ENCODE measurements around the gene CHST1.

The CHST1 gene

DNA sequence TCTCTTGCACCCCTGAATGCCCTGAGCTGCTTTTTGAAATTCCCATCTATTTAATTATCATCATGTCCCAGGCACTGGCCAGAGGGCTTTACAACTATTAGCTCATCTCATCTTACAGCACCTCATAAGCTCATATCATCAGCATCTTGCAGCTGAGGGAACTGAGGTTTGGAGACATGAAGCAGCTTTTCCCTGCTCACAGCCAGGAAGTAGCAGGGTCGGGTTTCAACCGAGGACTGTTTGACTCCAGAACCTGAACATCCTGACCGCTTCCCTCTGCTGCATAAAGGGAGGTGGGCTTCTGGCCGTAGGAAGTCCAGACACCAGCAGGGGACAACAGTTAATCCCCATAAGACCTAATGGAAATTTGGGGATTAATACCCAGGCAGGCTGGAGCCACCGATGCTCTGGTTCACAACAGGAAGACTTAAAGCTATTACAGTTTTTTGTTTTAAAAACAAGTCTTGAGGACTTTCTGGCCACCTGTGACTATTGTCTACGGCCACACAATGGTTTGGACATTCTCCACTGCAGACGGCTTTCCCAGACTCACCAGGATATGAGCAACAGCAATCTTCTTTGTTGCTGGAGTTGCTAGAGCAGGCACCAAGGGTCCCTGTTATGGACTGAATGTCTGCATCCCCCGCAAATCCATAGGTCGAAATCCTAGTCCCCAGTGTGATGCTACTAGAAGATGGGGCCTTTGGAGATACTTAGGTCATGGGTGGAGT is 47.4 kb downstream of the CHST1 start:
- DNase-seq (ENCODE audit: low read depth), result no peak
- in situ Hi-C loops (cut with HindIII; ENCODE audit: low sequenced_read_pairs), result no loop called here
- H3K4me3 ChIP-seq (ENCODE audit: low read depth, low read length), result no peak overlapping the region
- TF ChIP-seq, protein P1, sequence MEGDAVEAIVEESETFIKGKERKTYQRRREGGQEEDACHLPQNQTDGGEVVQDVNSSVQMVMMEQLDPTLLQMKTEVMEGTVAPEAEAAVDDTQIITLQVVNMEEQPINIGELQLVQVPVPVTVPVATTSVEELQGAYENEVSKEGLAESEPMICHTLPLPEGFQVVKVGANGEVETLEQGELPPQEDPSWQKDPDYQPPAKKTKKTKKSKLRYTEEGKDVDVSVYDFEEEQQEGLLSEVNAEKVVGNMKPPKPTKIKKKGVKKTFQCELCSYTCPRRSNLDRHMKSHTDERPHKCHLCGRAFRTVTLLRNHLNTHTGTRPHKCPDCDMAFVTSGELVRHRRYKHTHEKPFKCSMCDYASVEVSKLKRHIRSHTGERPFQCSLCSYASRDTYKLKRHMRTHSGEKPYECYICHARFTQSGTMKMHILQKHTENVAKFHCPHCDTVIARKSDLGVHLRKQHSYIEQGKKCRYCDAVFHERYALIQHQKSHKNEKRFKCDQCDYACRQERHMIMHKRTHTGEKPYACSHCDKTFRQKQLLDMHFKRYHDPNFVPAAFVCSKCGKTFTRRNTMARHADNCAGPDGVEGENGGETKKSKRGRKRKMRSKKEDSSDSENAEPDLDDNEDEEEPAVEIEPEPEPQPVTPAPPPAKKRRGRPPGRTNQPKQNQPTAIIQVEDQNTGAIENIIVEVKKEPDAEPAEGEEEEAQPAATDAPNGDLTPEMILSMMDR (IDR thresholded peaks at IDR 0.05; ENCODE audit: low read depth, low read length, missing control alignments), result no peak

DNA sequence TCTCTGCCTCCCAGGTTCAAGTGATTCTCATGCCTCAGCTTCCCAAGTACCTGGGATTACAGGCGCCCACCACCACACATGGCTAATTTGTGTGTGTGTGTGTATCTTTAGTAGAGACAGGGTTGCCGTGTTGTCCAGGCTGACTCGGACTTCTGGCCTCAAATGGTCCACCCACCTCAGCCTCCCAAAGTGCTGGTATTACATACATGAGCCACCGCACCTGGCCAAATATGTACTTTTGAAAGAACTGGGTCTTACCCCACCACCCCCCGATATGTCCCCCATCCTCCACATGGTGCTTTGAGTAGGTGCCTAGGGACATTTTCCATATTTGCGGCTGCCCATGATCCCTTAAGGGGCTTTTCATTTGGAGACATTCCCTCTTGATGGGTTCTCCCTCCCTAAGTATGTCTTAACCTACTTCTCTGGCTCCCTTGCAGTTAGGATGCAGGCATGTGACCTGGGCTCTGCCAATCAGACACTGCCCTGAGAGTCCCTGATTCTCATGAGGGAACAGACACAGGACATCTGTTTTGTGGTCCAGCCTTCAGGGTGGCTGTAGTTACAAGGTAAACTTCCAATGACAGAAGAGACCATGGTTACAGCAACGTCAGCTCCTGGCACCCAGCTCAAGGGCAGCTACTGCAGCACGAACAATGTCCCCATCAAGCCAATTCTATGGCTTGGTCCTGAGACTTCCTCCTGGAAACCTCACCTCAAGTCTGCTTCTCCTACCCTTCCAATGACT is 48.4 kb downstream of the CHST1 start:
- TF ChIP-seq, protein P1 (IDR thresholded peaks at IDR 0.05; ENCODE audit: low read depth, low read length, missing control alignments), result no peak
- DNase-seq (ENCODE audit: low read depth), result no peak
- in situ Hi-C loops (cut with HindIII; ENCODE audit: low sequenced_read_pairs), result no loop called here
- H3K4me3 ChIP-seq (ENCODE audit: low read depth, low read length), result no peak overlapping the region

DNA sequence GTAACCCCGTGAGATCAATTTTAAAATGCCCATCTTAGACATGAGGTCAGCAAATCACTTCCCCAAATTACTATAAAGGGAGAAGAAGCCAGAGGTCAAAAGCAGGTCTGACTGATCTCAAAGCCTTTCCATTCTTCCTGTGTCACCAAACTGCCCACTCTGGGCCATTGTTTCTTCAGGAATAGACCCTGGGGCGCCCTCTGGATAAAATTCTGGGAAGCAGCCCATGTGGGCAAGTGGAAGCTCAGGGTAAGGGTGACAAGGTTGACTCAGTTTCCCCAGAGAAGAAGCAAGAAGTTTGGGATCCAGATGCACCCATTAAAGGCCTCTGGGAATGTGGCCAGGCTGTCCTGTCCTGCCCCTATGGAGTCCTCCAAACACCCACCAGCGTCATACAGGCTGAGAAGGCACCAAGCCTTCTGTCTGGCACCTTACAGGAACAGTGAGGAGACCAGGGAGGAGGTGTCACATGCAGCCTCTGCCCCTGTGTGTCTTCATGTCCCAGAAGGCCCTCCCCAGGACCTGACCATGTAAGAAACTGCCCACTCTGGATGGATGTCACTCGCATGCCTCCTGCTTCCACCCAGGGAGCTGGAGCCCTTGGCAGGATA is 50.1 kb downstream of the CHST1 start:
- DNase-seq (ENCODE audit: low read depth), result no peak
- H3K4me3 ChIP-seq (ENCODE audit: low read depth, low read length), result no peak overlapping the region
- TF ChIP-seq, protein P1 (IDR thresholded peaks at IDR 0.05; ENCODE audit: low read depth, low read length, missing control alignments), result no peak
- in situ Hi-C loops (cut with HindIII; ENCODE audit: low sequenced_read_pairs), result no loop called here

DNA sequence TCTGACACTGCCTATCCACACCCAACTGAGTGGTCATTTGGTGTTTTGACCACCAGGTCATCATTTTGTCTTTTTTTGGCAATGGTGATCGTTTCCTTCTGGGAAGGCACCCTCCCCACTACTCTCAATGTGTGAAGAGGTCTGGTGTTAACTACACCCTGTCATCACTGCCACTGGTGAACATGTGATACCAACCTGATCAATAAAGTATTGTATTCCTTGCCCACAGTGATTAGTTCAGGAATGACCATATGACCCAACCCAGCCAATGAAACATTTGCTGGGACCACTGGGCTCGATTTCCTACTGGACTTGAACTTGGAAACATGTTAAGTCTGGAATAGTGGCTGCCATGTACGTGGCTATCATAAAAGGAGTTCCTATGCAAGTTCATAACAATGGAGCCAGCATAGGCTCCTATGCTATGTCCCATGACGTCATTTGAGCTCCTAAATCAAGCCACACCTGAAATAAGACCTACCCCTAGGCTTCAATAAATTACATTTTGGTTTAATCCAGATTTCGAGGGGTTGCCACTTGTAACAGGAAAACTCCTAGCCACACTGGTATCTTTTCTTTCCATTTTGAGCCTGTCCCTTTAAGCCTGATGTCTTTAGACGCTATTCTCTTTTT is 51.1 kb downstream of the CHST1 start:
- TF ChIP-seq, protein P1 (IDR thresholded peaks at IDR 0.05; ENCODE audit: low read depth, low read length, missing control alignments), result no peak
- no peak overlapping the region for H3K4me3 ChIP-seq (ENCODE audit: low read depth, low read length)
- DNase-seq (ENCODE audit: low read depth), result no peak
- in situ Hi-C loops (cut with HindIII; ENCODE audit: low sequenced_read_pairs), result no loop called here

DNA sequence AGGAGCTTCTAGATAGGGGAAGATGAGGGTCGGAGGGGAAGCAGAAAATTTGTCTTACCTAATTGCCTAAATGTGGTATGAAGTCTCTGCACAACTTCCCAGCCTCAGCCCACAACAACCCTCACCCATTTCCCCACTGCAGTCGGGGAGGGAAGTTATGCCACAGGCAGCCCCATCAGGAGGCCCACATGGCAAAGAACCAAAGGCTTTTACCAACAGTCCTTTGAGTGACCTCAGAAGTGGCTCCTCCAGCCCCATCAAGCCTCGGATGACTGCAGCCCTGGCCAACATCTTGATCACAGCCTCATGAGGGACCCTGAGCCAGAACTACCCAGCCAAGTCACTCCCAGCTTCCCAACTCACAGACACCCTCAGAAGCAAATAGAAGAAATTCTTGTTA is 54.8 kb downstream of the CHST1 start:
- no peak for DNase-seq (ENCODE audit: low read depth)
- H3K4me3 ChIP-seq (ENCODE audit: low read depth, low read length), result no peak overlapping the region
- TF ChIP-seq, protein P1 (IDR thresholded peaks at IDR 0.05; ENCODE audit: low read depth, low read length, missing control alignments), result no peak
- in situ Hi-C loops (cut with HindIII; ENCODE audit: low sequenced_read_pairs), result no loop called here

DNA sequence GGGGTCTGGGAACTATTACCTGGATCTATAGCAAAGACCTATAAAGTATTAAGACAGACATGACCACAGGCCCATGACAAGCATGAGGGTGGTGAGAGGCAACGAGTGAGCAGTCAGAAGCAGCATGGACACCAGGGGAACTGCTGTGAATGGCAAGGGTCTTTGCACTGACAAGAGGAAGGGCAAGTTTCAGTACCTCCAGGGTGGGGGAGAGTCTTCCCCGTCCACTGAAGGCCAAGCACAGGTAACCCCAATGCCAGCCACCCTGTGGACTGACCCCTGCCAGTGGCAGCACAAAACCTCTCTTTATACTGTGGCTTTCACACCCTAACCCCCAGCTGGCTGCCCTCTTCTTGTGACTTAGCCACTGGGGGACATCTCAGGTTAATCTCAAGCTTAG is 55.5 kb downstream of the CHST1 start:
- DNase-seq (ENCODE audit: low read depth), result no peak
- TF ChIP-seq, protein P1 (IDR thresholded peaks at IDR 0.05; ENCODE audit: low read depth, low read length, missing control alignments), result no peak
- in situ Hi-C loops (cut with HindIII; ENCODE audit: low sequenced_read_pairs), result no loop called here

More for the DNA sequence above, 55.5 kb downstream of the CHST1 start:
- no peak overlapping the region for H3K4me3 ChIP-seq (ENCODE audit: low read depth, low read length)

Measured in astrocyte of the cerebellum (primary cell).